Measurements from ENCODE around the gene TNRC18. TPM values are rescaled to one million over a fixed set of nuclear protein-coding genes. Genes with fewer than 3 reads are reported as not detected.

Gene TNRC18
- total and polyA plus RNA-seq, 9 of the 15 experiments (the other 6 are each of a cell fraction or from before 2014, with no cell fraction given), result 0.03 to 43.2 (median 18.0) TPM

DNA sequence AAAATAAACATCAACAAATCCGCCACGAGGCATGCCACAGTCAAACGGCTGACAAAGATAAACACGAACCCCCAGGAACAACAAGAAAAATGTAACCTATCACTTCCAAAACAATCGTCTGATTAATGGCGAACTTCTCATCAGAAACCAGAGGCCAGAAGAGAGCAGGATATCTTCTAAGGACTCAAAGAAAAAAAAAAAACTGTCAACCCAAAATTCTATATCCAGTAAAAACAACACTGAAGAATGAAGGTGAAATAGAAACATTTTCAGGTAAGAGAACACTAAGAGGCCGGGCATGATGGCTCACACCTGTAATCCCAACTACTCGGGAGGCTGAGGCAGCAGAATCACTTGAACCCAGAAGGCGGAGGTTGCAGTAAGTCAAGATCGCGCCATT, 86.6 kb downstream of the TNRC18 start (continued):
- TF ChIP-seq, protein P1, sequence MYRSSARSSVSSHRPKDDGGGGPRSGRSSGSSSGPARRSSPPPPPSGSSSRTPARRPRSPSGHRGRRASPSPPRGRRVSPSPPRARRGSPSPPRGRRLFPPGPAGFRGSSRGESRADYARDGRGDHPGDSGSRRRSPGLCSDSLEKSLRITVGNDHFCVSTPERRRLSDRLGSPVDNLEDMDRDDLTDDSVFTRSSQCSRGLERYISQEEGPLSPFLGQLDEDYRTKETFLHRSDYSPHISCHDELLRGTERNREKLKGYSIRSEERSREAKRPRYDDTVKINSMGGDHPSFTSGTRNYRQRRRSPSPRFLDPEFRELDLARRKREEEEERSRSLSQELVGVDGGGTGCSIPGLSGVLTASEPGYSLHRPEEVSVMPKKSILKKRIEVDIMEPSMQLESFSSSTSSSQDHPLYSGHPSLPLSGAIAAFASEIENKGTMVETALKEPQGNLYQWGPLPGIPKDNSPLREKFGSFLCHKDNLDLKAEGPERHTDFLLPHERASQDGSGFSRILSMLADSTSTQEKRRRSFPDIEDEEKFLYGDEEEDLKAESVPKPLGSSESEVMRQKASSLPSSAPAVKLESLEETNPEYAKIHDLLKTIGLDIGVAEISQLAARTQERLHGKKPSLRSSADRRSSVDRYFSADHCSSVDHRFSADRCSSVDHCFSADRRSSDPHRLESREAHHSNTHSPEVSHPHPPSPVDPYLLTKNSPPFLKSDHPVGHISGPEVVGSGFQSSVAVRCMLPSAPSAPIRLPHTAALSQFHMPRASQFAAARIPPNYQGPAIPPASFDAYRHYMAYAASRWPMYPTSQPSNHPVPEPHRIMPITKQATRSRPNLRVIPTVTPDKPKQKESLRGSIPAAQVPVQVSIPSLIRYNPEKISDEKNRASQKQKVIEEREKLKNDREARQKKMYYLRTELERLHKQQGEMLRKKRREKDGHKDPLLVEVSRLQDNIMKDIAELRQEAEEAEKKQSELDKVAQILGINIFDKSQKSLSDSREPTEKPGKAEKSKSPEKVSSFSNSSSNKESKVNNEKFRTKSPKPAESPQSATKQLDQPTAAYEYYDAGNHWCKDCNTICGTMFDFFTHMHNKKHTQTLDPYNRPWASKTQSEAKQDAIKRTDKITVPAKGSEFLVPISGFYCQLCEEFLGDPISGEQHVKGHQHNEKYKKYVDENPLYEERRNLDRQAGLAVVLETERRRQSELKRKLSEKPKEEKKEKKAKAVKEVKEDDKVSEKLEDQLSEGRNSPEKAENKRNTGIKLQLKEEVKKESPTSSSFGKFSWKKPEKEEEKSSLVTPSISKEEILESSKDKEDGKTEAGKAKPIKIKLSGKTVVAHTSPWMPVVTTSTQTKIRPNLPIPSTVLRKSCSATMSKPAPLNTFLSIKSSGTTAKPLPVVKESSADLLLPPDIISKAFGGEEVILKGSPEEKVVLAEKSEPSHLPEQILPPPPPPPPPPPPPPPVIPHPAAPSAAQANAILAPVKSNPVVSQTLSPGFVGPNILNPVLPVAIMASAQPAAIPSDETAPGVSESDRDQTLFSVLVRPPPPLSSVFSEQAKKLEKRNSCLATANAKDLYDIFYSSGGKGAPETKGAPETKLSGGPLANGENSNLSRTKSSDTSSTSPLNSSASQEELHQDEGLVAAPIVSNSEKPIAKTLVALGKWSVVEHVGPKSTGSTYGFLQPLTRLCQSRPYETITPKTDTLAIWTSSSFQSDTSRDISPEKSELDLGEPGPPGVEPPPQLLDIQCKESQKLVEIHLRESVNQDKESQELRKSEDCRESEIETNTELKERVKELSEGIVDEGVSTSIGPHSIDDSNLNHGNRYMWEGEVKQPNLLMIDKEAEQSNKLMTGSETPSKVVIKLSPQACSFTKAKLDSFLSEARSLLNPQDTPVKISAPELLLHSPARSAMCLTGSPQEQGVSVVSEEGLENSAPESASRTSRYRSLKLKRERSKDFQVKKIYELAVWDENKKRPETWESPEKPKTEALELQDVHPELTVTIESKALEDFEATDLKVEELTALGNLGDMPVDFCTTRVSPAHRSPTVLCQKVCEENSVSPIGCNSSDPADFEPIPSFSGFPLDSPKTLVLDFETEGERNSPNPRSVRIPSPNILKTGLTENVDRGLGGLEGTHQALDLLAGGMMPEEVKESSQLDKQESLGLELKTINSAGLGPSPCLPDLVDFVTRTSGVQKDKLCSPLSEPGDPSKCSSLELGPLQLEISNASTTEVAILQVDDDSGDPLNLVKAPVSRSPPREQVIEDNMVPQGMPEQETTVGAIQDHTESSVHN (IDR thresholded peaks at IDR 0.05; ENCODE audit: borderline replicate concordance in 1 of 2, low read depth in 1 of 2), result no peak
- TF ChIP-seq, protein P2, sequence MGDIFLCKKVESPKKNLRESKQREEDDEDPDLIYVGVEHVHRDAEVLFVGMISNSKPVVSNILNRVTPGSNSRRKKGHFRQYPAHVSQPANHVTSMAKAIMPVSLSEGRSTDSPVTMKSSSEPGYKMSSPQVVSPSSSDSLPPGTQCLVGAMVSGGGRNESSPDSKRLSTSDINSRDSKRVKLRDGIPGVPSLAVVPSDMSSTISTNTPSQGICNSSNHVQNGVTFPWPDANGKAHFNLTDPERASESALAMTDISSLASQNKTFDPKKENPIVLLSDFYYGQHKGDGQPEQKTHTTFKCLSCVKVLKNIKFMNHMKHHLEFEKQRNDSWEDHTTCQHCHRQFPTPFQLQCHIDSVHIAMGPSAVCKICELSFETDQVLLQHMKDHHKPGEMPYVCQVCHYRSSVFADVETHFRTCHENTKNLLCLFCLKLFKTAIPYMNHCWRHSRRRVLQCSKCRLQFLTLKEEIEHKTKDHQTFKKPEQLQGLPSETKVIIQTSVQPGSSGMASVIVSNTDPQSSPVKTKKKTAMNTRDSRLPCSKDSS (IDR thresholded peaks at IDR 0.05; ENCODE audit: low read depth, partially characterized antibody), result peak; percentile 39
